ENCODE measurements around the gene RAB3A. TPM values are rescaled to one million over a fixed set of nuclear protein-coding genes. Genes with fewer than 3 reads are reported as not detected.

The RAB3A gene
- total RNA-seq, 1 experiment from 2014 or later: 1.9 TPM

DNA sequence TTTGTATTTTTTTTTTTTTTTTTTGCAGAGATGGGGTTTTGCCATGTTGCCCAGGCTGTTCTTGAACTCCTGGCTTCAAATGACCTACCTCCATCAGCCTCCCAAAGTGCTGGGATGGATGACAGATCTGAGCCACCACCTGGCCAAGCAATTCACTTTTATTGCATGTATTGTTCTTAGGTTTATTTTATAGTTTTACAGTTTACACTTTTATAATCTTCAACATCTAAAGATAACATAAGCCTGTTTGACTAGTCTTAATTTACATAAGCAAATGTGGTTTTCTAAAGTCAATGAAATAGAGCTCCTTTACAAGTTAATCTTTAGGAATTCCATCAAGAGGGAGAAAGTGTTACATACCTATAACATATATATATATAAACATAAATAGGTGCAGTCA lies 20.3 kb downstream of the RAB3A start:
- H3K9me3 Mint-ChIP-seq (ENCODE audit: low read depth, unreplicated experiment): no peaks in the 10 kb centered on the region
- TF ChIP-seq, protein P1, sequence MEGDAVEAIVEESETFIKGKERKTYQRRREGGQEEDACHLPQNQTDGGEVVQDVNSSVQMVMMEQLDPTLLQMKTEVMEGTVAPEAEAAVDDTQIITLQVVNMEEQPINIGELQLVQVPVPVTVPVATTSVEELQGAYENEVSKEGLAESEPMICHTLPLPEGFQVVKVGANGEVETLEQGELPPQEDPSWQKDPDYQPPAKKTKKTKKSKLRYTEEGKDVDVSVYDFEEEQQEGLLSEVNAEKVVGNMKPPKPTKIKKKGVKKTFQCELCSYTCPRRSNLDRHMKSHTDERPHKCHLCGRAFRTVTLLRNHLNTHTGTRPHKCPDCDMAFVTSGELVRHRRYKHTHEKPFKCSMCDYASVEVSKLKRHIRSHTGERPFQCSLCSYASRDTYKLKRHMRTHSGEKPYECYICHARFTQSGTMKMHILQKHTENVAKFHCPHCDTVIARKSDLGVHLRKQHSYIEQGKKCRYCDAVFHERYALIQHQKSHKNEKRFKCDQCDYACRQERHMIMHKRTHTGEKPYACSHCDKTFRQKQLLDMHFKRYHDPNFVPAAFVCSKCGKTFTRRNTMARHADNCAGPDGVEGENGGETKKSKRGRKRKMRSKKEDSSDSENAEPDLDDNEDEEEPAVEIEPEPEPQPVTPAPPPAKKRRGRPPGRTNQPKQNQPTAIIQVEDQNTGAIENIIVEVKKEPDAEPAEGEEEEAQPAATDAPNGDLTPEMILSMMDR (IDR thresholded peaks at IDR 0.05; ENCODE audit: unreplicated experiment): no peak
- no peak for DNase-seq
- H3K27me3 Mint-ChIP-seq (ENCODE audit: unreplicated experiment): no peaks in the 10 kb centered on the region
- no TSS peak for BruUV-seq (replicated peaks)
- no peak overlapping the region for H3K27ac Mint-ChIP-seq (ENCODE audit: unreplicated experiment)
- CTCF ChIA-PET: no interaction called here
- no peak overlapping the region for H3K4me3 Mint-ChIP-seq (ENCODE audit: low read depth, unreplicated experiment)
- intact Hi-C loops (cut with micrococcal nuclease; ENCODE audit: unreplicated experiment): no loop called here
- H3K36me3 Mint-ChIP-seq (ENCODE audit: insufficient read depth, unreplicated experiment): no peaks in the 10 kb centered on the region
- no peaks in the 10 kb centered on the region for H3K4me1 Mint-ChIP-seq (ENCODE audit: low read depth, unreplicated experiment)

DNA sequence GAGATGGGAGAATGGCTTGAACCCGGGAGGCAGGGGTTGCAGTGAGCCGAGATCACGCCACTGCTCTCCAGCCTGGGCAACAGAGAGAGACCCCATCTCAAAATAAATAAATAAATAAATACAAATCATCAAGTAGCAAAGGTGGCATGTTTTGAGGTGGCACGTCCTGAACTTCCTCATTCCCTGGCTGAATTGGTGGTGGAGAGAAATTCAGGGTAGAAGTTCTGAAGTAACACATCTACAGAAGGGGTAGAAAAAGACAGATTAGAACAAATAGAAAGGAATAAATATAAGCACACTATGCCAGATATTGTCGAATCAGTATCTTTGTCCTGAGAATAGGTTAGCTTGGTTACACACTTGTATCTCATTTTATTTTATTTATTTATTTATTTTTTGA lies 23.9 kb downstream of the RAB3A start:
- Mint-ChIP-seq H3K9me3 (ENCODE audit: low read depth, unreplicated experiment) (no peaks in the 10 kb centered on the region), H3K27me3 (ENCODE audit: unreplicated experiment) (no peaks in the 10 kb centered on the region), H3K27ac (ENCODE audit: unreplicated experiment) (no peak overlapping the region), H3K36me3 (ENCODE audit: insufficient read depth, unreplicated experiment) (peaks cover 4% of the 10 kb centered on the region), H3K4me1 (ENCODE audit: low read depth, unreplicated experiment) (no peaks in the 10 kb centered on the region), H3K4me3 (ENCODE audit: low read depth, unreplicated experiment) (no peak overlapping the region)
- CTCF ChIA-PET: no interaction called here
- intact Hi-C loops (cut with micrococcal nuclease; ENCODE audit: unreplicated experiment): no loop called here
- BruUV-seq (replicated peaks): no TSS peak
- no peak for DNase-seq
- TF ChIP-seq, protein P1 (IDR thresholded peaks at IDR 0.05; ENCODE audit: unreplicated experiment): no peak

DNA sequence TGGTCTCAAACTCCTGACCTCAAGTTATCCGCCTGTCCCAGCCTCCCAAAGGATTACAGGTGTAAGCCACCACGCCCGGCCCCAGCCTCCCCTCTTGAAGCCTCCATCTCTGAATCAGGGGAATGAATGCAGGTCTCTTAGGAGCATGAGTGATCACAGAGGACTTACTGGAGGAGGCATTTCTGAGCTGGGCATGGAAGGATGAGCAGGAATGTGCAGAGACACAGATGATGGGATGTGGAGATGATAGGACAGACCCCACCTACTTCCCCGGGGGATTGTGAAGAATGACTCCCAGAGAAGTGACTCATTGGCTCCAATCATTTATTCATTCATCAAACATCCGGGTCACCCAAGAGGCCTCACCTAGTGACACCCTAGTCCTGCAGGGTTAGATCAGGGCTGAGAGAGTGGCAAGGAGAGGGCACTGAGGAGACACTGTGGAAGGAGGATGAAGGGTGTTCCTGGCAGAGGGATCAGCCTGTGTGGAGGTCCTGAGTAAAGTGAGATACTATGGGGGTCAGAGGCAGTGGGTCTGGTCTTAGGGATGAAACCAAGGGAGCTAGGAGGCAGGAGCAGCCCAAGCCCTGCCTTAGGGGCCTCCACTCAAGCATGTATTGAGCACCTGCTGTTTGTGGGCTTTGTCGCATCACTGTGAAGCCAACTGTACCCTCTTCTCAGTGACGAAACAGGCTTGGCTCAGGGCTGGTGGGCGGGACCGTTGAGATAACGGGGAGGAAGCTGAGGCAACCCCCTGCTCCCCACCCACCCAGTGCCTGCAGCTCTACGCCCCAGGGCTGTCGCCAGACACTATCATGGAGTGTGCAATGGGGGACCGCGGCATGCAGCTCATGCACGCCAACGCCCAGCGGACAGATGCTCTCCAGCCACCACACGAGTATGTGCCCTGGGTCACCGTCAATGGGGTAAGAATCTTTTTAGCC lies 27.2 kb downstream of the RAB3A start:
- no peaks in the 10 kb centered on the region for H3K4me1 Mint-ChIP-seq (ENCODE audit: low read depth, unreplicated experiment)
- CTCF ChIA-PET: no interaction called here
- H3K9me3 Mint-ChIP-seq (ENCODE audit: low read depth, unreplicated experiment): no peaks in the 10 kb centered on the region
- no peaks in the 10 kb centered on the region for H3K27me3 Mint-ChIP-seq (ENCODE audit: unreplicated experiment)
- TF ChIP-seq, protein P1 (IDR thresholded peaks at IDR 0.05; ENCODE audit: unreplicated experiment): no peak
- H3K36me3 Mint-ChIP-seq (ENCODE audit: insufficient read depth, unreplicated experiment): peaks cover 23% of the 10 kb centered on the region
- no peak overlapping the region for H3K4me3 Mint-ChIP-seq (ENCODE audit: low read depth, unreplicated experiment)
- intact Hi-C loops (cut with micrococcal nuclease; ENCODE audit: unreplicated experiment): no loop called here
- H3K27ac Mint-ChIP-seq (ENCODE audit: unreplicated experiment): no peak overlapping the region
- no TSS peak for BruUV-seq (replicated peaks)
- DNase-seq: no peak

DNA sequence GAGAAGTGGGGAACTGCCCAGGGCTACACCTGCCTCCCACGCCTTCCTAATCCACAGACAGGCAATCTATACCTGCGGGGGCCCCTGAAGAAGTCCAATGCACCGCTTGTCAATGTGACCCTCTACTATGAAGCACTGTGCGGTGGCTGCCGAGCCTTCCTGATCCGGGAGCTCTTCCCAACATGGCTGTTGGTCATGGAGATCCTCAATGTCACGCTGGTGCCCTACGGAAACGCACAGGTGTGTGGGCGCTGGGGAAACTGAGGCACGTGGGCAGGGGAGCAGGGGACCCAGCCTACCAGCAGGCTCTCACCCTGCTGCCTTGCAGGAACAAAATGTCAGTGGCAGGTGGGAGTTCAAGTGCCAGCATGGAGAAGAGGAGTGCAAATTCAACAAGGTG lies 28.9 kb downstream of the RAB3A start:
- CTCF ChIA-PET: no interaction called here
- Mint-ChIP-seq H3K4me3 (ENCODE audit: low read depth, unreplicated experiment) (no peak overlapping the region), H3K4me1 (ENCODE audit: low read depth, unreplicated experiment) (no peaks in the 10 kb centered on the region), H3K27me3 (ENCODE audit: unreplicated experiment) (no peaks in the 10 kb centered on the region), H3K36me3 (ENCODE audit: insufficient read depth, unreplicated experiment) (peaks cover 27% of the 10 kb centered on the region), H3K9me3 (ENCODE audit: low read depth, unreplicated experiment) (no peaks in the 10 kb centered on the region), H3K27ac (ENCODE audit: unreplicated experiment) (no peak overlapping the region)
- intact Hi-C loops (cut with micrococcal nuclease; ENCODE audit: unreplicated experiment): no loop called here
- TF ChIP-seq, protein P1 (IDR thresholded peaks at IDR 0.05; ENCODE audit: unreplicated experiment): no peak
- no TSS peak for BruUV-seq (replicated peaks)
- DNase-seq: no peak
